IMR-90 (cell line): ENCODE measurements around the gene GSTM1.
"Not testable (repeated sequence)": the region's sequence is repeated elsewhere in the genome, so short reads cannot be mapped to it uniquely, and the experiment has no call there.

ENCODE experiments used
- RAD21 ChIP-seq: IDR thresholded peaks from 2 replicates; pipeline ENCODE4 v1.6.1; 2012; ENCODE audit warnings: low read length, improper control_type of control experiment
- SMC3 ChIP-seq: fragments of 150-350 bp; IDR thresholded peaks from 2 replicates; pipeline ENCODE4 v1.6.1; 2016; ENCODE audit warnings: low read depth, mild to moderate bottlenecking, antibody characterized with exemption, low read length, moderate library complexity
- TF ChIP-seq, protein P1 (sequence below): conservative IDR thresholded peaks from 2 replicates; pipeline ENCODE4 v1.5.1; 2012; ENCODE audit warnings: mild to moderate bottlenecking, low read depth, low read length, improper control_type of control experiment

DNA sequence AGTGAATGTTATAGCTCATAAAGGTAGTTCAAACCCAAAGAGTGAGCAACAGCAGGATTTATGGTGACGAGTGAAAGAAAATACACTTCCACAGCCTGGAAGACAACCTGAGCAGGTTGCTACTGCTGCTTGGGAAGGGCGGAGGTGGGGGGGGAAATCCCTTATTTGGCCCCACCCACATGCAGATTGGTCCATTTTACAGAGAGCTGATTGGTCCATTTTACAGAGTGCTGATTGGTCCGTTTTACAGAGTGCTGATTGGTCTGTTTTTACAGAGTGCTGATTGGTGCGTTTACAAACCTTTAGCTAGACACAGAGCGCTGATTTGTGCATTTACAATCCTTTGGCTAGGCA, 17.7 kb upstream of the GSTM1 start:
- TF ChIP-seq RAD21, SMC3: not testable (repeated sequence)
- TF ChIP-seq, protein P1, sequence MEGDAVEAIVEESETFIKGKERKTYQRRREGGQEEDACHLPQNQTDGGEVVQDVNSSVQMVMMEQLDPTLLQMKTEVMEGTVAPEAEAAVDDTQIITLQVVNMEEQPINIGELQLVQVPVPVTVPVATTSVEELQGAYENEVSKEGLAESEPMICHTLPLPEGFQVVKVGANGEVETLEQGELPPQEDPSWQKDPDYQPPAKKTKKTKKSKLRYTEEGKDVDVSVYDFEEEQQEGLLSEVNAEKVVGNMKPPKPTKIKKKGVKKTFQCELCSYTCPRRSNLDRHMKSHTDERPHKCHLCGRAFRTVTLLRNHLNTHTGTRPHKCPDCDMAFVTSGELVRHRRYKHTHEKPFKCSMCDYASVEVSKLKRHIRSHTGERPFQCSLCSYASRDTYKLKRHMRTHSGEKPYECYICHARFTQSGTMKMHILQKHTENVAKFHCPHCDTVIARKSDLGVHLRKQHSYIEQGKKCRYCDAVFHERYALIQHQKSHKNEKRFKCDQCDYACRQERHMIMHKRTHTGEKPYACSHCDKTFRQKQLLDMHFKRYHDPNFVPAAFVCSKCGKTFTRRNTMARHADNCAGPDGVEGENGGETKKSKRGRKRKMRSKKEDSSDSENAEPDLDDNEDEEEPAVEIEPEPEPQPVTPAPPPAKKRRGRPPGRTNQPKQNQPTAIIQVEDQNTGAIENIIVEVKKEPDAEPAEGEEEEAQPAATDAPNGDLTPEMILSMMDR, result not testable (repeated sequence)
